Activated gamma-delta T cell (primary cell): ENCODE data around the gene FANCC.
"Not testable (repeated sequence)": the region's sequence is repeated elsewhere in the genome, so short reads cannot be mapped to it uniquely, and the experiment has no call there.

Experiments used
- DNase-seq: peaks from one replicate; lab custom pipeline; 2025; lab: John Stamatoyannopoulos, UW

Gene FANCC

DNA sequence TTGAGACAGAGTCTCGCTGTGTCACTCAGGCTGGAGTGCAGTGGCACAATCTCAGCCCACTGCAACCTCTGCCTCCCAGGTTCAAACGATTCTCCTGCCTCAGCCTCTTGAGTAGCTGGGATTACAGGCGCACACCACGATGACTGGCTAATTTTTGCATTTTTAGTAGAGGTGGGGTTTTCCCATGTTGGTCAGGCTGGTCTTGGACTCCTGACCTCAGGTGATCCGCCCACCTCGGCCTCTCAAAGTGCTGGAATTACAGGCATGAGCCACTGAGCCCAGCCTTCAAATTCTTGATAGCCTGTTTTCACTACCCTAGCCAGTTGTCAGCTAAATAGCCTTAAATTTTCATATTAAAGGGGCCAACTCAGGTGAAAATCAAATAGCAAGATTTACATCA lies 11.6 kb upstream of the FANCC start:
- DNase-seq = not testable (repeated sequence)

DNA sequence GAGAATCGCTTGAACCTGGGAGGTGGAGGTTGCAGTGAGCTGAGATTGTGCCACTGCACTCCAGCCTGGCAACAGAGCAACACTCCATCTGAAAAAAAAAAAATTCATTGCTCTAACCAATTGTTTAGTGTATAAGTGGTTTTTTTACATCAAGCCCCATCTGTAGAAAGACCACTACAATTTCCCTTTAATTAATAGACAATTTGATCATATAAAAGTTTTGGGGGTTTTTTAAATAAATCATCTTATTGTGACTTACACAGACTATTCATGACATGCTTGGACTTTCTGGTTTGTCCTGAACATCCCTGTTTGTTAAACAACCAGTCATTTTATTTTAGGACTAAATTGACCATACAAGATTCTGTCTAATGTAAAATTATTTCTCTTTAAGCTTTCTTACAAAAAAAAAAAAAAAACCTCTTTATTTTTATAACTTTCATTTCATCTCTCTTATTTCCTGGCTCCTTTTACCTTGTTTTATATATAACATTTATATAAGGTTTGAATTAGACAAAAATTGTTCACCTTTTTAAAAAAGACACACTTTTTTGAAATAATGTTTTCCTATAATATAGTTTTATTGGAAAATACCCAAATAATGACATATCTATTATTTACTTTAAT lies 9.8 kb upstream of the FANCC start:
- DNase-seq = no peak

- DNase-seq = no peak
These were observed 7.7 kb upstream of the FANCC start for GRCh38 chr9:95325221-95325620.

DNA sequence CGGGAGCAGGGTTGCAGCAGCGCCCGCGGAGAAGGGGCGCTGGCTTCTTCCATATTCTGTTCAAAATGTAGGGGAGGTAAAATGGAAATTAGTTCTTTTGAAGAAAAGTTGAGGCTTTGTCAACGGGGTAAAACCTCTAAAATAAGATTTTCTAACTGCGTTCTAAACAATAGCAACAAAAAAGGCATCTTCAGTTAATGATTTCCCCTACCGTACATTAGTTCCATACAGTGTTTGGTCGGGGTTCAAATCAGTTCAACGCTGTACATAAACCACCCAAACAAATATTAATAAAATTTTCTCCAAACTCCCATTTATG lies 343 bp upstream of the FANCC start:
- DNase-seq = no peak

- DNase-seq = peak; percentile 41
These were observed 753 bp downstream of the FANCC start for GRCh38 chr9:95316794-95317118.

- no peak for DNase-seq
These were observed 1.2 kb downstream of the FANCC start for GRCh38 chr9:95316274-95316673.

- no peak for DNase-seq
These were observed 2.3 kb downstream of the FANCC start for GRCh38 chr9:95315108-95315746.

GRCh38 chr9:95313010-95313498 lies 4.5 kb downstream of the FANCC start:
- DNase-seq = no peak

DNA sequence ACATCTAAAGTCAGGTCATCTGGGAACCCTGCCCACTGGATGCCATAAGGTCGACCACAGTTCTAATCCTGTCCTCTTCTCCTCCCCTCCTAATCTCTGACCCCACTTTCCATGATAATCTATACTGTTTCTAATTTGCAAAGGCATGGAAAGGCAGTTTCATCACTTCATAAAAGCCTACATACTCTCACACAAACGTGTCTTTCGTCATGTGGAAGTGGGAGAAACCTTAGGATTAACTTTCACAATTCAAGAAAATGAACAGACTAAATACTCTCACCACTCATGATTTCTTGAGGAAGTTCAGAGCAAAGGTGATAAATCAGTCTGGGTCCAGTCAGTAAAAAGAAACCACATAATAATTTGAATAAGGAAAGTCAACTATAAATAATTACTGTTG lies 5.5 kb downstream of the FANCC start:
- DNase-seq = no peak

DNA sequence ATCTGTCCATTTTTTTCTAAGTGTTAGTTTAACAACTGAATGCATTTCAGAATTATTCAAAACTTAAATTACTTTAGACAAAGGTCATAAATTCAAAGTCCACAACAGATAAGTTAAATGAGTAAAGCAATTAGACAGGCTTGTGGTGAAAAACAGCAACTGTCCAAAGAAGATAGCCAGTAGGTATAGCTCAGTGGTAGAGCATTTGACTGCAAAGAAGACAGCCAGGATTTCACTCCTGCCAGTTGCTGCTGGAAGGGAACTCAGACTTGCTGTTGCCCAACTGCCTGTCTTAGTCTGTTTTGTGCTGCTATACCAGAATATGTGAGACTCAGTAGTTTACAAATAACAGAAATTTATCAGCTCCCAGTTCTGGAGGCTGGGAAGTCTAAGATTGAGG lies 10.0 kb downstream of the FANCC start:
- no peak for DNase-seq

GRCh38 chr9:95306819-95307218 lies 10.7 kb downstream of the FANCC start:
- no peak for DNase-seq

DNA sequence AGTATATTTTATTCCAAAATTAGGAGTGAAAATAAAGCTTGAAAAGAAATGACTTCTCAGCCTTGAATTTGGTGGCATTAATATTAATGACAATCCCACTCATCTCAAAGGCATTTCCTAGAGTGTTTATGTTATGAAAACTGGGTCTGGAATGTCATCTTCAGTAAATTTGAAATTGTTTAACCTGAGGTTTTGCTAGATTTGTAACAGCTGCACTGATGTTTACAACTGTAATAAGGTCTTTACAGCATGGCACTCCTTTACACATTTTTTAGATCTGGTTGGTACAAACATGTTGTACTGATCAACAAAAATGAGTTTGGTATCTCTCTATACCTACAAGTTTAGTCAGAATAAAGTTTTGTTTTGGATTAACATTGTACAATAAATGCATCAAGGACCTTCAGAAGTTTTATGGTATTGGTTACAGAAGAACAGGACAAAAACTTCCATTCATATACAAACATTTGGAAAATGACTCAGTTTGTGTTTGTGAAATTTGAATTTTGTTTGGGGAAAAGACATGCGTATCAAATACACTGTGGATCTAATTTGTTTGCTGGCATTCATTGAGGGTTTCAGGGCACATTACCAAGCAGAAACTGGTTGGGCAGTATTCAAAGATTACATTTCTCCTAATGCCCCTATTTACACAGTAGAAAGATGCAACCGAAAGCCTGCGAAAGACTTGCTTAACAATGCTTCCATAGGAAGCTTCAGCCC lies 11.6 kb downstream of the FANCC start:
- DNase-seq = no peak

GRCh38 chr9:95302479-95302878 lies 15.0 kb downstream of the FANCC start:
- DNase-seq = no peak

- DNase-seq = no peak
These were observed 19.7 kb downstream of the FANCC start for GRCh38 chr9:95297760-95298159.

DNA sequence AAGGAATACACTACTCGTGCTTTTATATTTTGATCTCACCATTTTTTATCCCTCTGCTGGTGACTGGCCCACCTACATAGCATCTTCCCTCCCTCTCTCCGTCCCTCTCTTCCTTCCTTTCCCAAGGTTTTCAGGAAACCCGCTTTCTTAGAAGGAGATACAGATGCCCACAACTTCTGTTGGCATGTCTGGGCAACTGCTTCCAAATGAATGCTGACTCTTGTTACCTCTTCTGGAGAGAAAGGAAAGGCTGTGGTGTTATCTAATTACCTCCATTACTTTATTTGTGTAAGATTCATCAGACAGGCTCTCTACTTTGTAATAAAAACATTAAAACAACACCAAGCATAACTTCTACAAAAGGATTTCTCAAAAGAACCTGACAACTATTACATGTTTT lies 20.2 kb downstream of the FANCC start:
- DNase-seq = no peak

GRCh38 chr9:95296761-95297160 lies 20.7 kb downstream of the FANCC start:
- no peak for DNase-seq

GRCh38 chr9:95293296-95293695 lies 24.2 kb downstream of the FANCC start:
- DNase-seq = not testable (repeated sequence)

DNA sequence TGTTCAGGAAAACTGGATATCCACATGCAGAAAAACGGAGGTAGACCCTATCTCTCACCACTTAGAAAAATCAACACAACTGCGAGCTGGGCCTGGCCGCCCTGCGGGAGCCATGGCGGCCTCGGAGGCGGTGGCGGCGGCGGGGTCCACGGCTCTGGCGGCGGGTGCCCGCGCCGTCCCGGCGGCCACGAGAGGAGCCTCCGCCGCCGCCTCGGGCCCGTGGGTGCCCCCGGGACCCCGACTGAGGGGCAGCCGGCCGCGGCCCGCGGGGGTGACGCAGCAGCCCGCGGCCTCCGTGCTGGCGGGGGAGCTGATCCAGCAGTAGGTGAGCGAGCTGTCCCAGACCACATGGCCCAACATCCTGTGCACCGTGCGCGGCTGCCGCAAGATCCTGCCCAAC lies 25.3 kb downstream of the FANCC start:
- no peak for DNase-seq

GRCh38 chr9:95286151-95286550 lies 31.4 kb downstream of the FANCC start:
- no peak for DNase-seq

DNA sequence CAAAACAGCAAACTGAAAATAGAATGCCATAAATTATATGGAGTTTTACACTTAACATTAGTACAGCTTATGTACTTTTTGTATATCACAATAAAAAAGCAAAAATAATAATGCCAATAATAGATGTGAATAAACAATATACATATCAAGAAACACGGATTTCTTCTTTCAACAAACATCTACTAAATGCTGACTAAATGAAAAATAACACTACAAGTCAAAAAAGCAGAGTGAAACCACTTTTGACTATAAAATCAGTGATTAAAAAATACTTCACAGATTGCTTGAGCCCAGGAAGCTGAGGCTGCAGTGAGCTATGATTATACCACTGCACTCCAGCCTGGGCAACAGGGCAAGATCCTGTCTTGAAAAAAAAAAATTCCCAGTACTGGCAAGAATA lies 32.2 kb downstream of the FANCC start:
- no peak for DNase-seq

GRCh38 chr9:95284162-95285080 lies 33.1 kb downstream of the FANCC start:
- no peak for DNase-seq

GRCh38 chr9:95283673-95284072 lies 33.8 kb downstream of the FANCC start:
- DNase-seq = no peak
